Measurements from ENCODE around the gene PRR30. TPM values are rescaled to one million over a fixed set of nuclear protein-coding genes. Genes with fewer than 3 reads are reported as not detected.
"Not testable (repeated sequence)": the region's sequence is repeated elsewhere in the genome, so short reads cannot be mapped to it uniquely, and the experiment has no call there.

Gene PRR30
- total and polyA plus RNA-seq, 2 donors from 2014 or later, result not detected

DNA sequence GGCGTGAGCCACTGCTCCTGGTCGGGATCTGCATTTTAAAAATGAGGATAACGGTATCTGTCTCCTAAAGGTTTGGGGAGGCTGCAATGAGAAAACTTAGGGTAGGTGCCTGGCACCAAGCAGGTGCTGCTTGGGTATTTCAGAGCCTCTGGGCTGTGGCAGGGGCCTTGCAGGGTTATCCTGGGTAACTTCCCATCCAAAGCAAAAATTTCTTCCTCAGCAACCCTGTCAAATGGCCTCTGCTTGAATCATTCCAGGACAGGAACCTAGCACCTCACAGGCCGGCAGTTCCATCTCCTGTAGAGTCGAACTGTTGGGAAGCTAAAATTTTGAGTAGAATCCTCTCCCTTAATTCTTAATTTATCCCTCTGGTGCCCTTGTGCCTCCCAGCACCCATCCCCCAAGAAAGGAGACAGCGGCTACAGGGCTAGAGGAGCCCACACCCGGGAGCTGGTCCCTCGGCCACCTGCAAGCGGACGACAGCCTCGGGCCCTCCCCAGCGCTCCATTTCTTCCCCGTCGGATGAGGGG lies 21.1 kb downstream of the PRR30 start:
- TF ChIP-seq, protein P1, sequence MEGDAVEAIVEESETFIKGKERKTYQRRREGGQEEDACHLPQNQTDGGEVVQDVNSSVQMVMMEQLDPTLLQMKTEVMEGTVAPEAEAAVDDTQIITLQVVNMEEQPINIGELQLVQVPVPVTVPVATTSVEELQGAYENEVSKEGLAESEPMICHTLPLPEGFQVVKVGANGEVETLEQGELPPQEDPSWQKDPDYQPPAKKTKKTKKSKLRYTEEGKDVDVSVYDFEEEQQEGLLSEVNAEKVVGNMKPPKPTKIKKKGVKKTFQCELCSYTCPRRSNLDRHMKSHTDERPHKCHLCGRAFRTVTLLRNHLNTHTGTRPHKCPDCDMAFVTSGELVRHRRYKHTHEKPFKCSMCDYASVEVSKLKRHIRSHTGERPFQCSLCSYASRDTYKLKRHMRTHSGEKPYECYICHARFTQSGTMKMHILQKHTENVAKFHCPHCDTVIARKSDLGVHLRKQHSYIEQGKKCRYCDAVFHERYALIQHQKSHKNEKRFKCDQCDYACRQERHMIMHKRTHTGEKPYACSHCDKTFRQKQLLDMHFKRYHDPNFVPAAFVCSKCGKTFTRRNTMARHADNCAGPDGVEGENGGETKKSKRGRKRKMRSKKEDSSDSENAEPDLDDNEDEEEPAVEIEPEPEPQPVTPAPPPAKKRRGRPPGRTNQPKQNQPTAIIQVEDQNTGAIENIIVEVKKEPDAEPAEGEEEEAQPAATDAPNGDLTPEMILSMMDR (IDR thresholded peaks at IDR 0.05; ENCODE audit: borderline replicate concordance, extremely low read depth, insufficient read depth), result no peak
- DNase-seq (no peak), FAIRE-seq (no peak)
- intact Hi-C loops (cut with DNase I), result no loop called here
- peaks cover 7% of the 10 kb centered on the region for H3K27me3 ChIP-seq (ENCODE audit: control insufficient read depth, insufficient read depth, low read length)
- peaks cover 0 to 1% (median 0%) of the 10 kb centered on the region in 3 donors for H3K9me3 ChIP-seq (ENCODE audit: control insufficient read depth in 2 of 3, insufficient read depth in 1 of 3, low read length in 3 of 3)
- no peak overlapping the region for H3K27ac ChIP-seq (ENCODE audit: low read depth in 2 of 2, low read length in 2 of 2)
- peaks cover 0 to 9% (median 0%) of the 10 kb centered on the region in 3 donors for H3K4me1 ChIP-seq (ENCODE audit: control insufficient read depth in 2 of 3, insufficient read depth in 2 of 3, low read depth in 1 of 3, low read length in 3 of 3)
- no peak overlapping the region for H3K4me3 ChIP-seq (ENCODE audit: low read length in 3 of 3)
- H3K9ac ChIP-seq (ENCODE audit: low read length in 3 of 3), result no peak overlapping the region
- H3K36me3 ChIP-seq (ENCODE audit: control insufficient read depth in 2 of 3, insufficient read depth in 3 of 3, low read length in 3 of 3), result no peaks in the 10 kb centered on the region

DNA sequence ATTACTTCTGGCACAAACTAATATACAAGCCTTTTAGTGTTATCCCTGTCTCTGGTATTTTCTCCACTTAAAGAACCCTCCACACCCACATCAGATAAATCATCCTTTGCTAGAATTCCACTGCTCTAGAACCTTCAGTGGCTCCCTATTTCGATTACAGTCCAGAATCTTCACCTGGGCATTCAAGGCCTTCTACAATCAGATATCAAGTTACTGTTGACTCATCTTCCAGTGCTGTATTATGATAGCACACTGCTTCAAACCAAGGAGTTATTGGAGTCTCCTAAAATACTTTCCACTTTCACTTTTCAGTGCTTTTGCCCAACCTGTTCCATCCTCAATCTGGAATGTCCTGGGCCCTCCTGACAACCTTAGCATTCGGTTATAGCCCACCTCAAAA lies 23.7 kb downstream of the PRR30 start:
- intact Hi-C loops (cut with DNase I), result no loop called here
- H3K9ac ChIP-seq (ENCODE audit: low read length in 3 of 3), result no peak overlapping the region
- TF ChIP-seq, protein P1 (IDR thresholded peaks at IDR 0.05; ENCODE audit: borderline replicate concordance, extremely low read depth, insufficient read depth), result no peak
- FAIRE-seq (no peak), DNase-seq (no peak)
- peaks cover 7% of the 10 kb centered on the region for H3K27me3 ChIP-seq (ENCODE audit: control insufficient read depth, insufficient read depth, low read length)
- H3K27ac ChIP-seq (ENCODE audit: low read depth in 2 of 2, low read length in 2 of 2), result no peak overlapping the region
- H3K36me3 ChIP-seq (ENCODE audit: control insufficient read depth in 2 of 3, insufficient read depth in 3 of 3, low read length in 3 of 3), result no peaks in the 10 kb centered on the region
- peaks cover 0 to 1% (median 0%) of the 10 kb centered on the region in 3 donors for H3K9me3 ChIP-seq (ENCODE audit: control insufficient read depth in 2 of 3, insufficient read depth in 1 of 3, low read length in 3 of 3)
- peaks cover 0 to 9% (median 0%) of the 10 kb centered on the region in 3 donors for H3K4me1 ChIP-seq (ENCODE audit: control insufficient read depth in 2 of 3, insufficient read depth in 2 of 3, low read depth in 1 of 3, low read length in 3 of 3)
- H3K4me3 ChIP-seq (ENCODE audit: low read length in 3 of 3), result no peak overlapping the region

GRCh38 chr2:27111392-27112078 lies 27.7 kb downstream of the PRR30 start:
- H3K27ac ChIP-seq (ENCODE audit: low read depth in 2 of 2, low read length in 2 of 2); FAIRE-seq; H3K9me3 ChIP-seq (ENCODE audit: control insufficient read depth in 2 of 3, insufficient read depth in 1 of 3, low read length in 3 of 3); H3K9ac ChIP-seq (ENCODE audit: low read length in 3 of 3); H3K4me3 ChIP-seq (ENCODE audit: low read length in 3 of 3); H3K27me3 ChIP-seq (ENCODE audit: control insufficient read depth, insufficient read depth, low read length); H3K36me3 ChIP-seq (ENCODE audit: control insufficient read depth in 2 of 3, insufficient read depth in 3 of 3, low read length in 3 of 3); intact Hi-C loops (cut with DNase I); H3K4me1 ChIP-seq (ENCODE audit: control insufficient read depth in 2 of 3, insufficient read depth in 2 of 3, low read depth in 1 of 3, low read length in 3 of 3): not testable (repeated sequence)
- DNase-seq, result peak in 1 of 5 donors; percentile 59

DNA sequence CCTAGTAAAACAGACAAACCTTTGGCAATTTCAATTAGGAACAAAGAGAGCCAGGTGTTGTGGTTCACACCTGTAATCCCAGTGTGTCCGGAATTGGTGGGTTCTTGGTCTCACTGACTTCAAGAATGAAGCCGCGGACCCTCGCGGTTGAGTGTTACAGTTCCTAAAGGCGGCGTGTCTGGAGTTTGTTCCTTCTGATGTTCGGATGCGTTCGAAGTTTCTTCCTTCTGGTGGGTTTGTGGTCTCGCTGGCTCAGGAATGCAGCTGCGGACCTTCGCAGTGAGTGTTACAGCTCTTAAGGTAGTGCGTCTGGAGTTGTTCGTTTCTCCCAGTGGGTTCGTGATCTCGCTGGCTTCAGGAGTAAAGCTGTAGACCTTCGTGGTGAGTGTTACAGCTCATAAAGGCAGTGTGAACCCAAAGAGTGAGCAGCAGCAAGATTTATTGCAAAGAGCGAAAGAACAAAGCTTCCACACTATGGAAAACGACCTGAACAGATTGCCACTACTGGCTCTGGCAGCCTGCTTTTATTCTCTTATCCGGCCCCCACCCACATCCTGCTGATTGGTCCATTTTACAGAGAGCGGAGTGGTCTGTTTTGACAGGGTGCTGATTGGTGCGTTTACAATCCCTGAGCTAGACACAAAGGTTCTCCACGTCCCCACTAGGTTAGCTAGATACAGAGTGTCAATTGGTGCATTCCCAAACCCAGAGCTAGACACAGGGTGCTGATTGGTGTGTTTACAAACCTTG lies 28.4 kb downstream of the PRR30 start:
- FAIRE-seq; H3K9me3 ChIP-seq (ENCODE audit: control insufficient read depth in 2 of 3, insufficient read depth in 1 of 3, low read length in 3 of 3); H3K27me3 ChIP-seq (ENCODE audit: control insufficient read depth, insufficient read depth, low read length); H3K4me1 ChIP-seq (ENCODE audit: control insufficient read depth in 2 of 3, insufficient read depth in 2 of 3, low read depth in 1 of 3, low read length in 3 of 3); intact Hi-C loops (cut with DNase I); H3K4me3 ChIP-seq (ENCODE audit: low read length in 3 of 3); H3K27ac ChIP-seq (ENCODE audit: low read depth in 2 of 2, low read length in 2 of 2); H3K9ac ChIP-seq (ENCODE audit: low read length in 3 of 3); H3K36me3 ChIP-seq (ENCODE audit: control insufficient read depth in 2 of 3, insufficient read depth in 3 of 3, low read length in 3 of 3): not testable (repeated sequence)
- peak in 1 of 5 donors; percentile 35 for DNase-seq
